ENCODE results near the gene ZNF580. TPM values are rescaled to one million over a fixed set of nuclear protein-coding genes. Genes with fewer than 3 reads are reported as not detected.

ZNF580 gene
- polyA plus RNA-seq, 5 donors, result 32.1 to 56.3 (median 38.3) TPM

GRCh38 chr19:55689411-55690108, 48.8 kb downstream of the ZNF580 start:
- DNase-seq, result no peak

GRCh38 chr19:55690109-55690768, 49.4 kb downstream of the ZNF580 start:
- no peak for DNase-seq

GRCh38 chr19:55690769-55691545, 50.2 kb downstream of the ZNF580 start:
- no peak for DNase-seq

- DNase-seq, result no peak
Observed at GRCh38 chr19:55691561-55692481, 51.0 kb downstream of the ZNF580 start.

- no peak for DNase-seq
Observed at GRCh38 chr19:55692681-55693081, 51.9 kb downstream of the ZNF580 start.

Other genes with a start within 250 kb of the ZNF580 start
- 10 to 100 TPM; 32.8 to 53.3 (median 35.3) TPM for gene UBE2S, start 233.2 kb upstream of the ZNF580 start, polyA plus RNA-seq (ENCODE audit: insufficient read depth in 1 of 5, insufficient read length in 5 of 5, low replicate concordance in 1 of 5)
- gene SHISA7, start 197.7 kb upstream of the ZNF580 start, polyA plus RNA-seq (ENCODE audit: insufficient read depth in 1 of 5, insufficient read length in 5 of 5, low replicate concordance in 1 of 5), result under 1 TPM; 0.16 to 0.23 (median 0.18) TPM
- 10 to 100 TPM; 21.5 to 53.9 (median 25.7) TPM for gene ISOC2, start 179.4 kb upstream of the ZNF580 start, polyA plus RNA-seq (ENCODE audit: insufficient read depth in 1 of 5, insufficient read length in 5 of 5, low replicate concordance in 1 of 5)
- not detected for gene C19orf85, start 176.3 kb upstream of the ZNF580 start, polyA plus RNA-seq (ENCODE audit: insufficient read depth in 1 of 5, insufficient read length in 5 of 5, low replicate concordance in 1 of 5)
- 1 to 10 TPM; 2.0 to 7.0 (median 2.2) TPM for gene ZNF628, start 164.4 kb upstream of the ZNF580 start, polyA plus RNA-seq (ENCODE audit: insufficient read depth in 1 of 5, insufficient read length in 5 of 5, low replicate concordance in 1 of 5)
- 10 to 100 TPM; 28.6 to 60.8 (median 42.3) TPM for gene NAT14, start 155.8 kb upstream of the ZNF580 start, polyA plus RNA-seq (ENCODE audit: insufficient read depth in 1 of 5, insufficient read length in 5 of 5, low replicate concordance in 1 of 5)
- 10 to 100 TPM in 1 of 5 donors, 1 to 10 TPM in 4; 3.1 to 15.6 (median 8.8) TPM for gene SSC5D, start 152.6 kb upstream of the ZNF580 start, polyA plus RNA-seq (ENCODE audit: insufficient read depth in 1 of 5, insufficient read length in 5 of 5, low replicate concordance in 1 of 5)
- gene SBK2, start 103.9 kb upstream of the ZNF580 start, polyA plus RNA-seq (ENCODE audit: insufficient read depth in 1 of 5, insufficient read length in 5 of 5, low replicate concordance in 1 of 5), result under 1 TPM in 1 of 5 donors, not detected in 4; 0.41 TPM
- gene SBK3, start 95.5 kb upstream of the ZNF580 start, polyA plus RNA-seq (ENCODE audit: insufficient read depth in 1 of 5, insufficient read length in 5 of 5, low replicate concordance in 1 of 5), result 1 to 10 TPM in 1 of 5 donors, under 1 TPM in 4; 0.55 to 1.2 (median 0.73) TPM
- 10 to 100 TPM in 4 of 5 donors, 1 to 10 TPM in 1; 10.0 to 20.2 (median 13.7) TPM for gene ZNF579, start 60.2 kb upstream of the ZNF580 start, polyA plus RNA-seq (ENCODE audit: insufficient read depth in 1 of 5, insufficient read length in 5 of 5, low replicate concordance in 1 of 5)
- 10 to 100 TPM; 16.3 to 24.9 (median 19.1) TPM for gene FIZ1, start 41.5 kb upstream of the ZNF580 start, polyA plus RNA-seq (ENCODE audit: insufficient read depth in 1 of 5, insufficient read length in 5 of 5, low replicate concordance in 1 of 5)
- 10 to 100 TPM in 1 of 5 donors, 1 to 10 TPM in 4; 6.0 to 11.8 (median 6.1) TPM for gene ZNF524, start 40.7 kb upstream of the ZNF580 start, polyA plus RNA-seq (ENCODE audit: insufficient read depth in 1 of 5, insufficient read length in 5 of 5, low replicate concordance in 1 of 5)
- gene ZNF865, start 35.4 kb upstream of the ZNF580 start, polyA plus RNA-seq (ENCODE audit: insufficient read depth in 1 of 5, insufficient read length in 5 of 5, low replicate concordance in 1 of 5), result 10 to 100 TPM in 1 of 5 donors, 1 to 10 TPM in 4; 5.3 to 15.5 (median 7.9) TPM
- gene ZNF784, start 16.4 kb upstream of the ZNF580 start, polyA plus RNA-seq (ENCODE audit: insufficient read depth in 1 of 5, insufficient read length in 5 of 5, low replicate concordance in 1 of 5), result 10 to 100 TPM in 1 of 5 donors, 1 to 10 TPM in 4; 7.8 to 11.6 (median 8.8) TPM
- gene ZNF581, start 2.6 kb downstream of the ZNF580 start, polyA plus RNA-seq (ENCODE audit: insufficient read depth in 1 of 5, insufficient read length in 5 of 5, low replicate concordance in 1 of 5), result 10 to 100 TPM; 23.0 to 36.0 (median 29.5) TPM
- 10 to 100 TPM; 11.2 to 19.3 (median 13.7) TPM for gene CCDC106, start 7.2 kb downstream of the ZNF580 start, polyA plus RNA-seq (ENCODE audit: insufficient read depth in 1 of 5, insufficient read length in 5 of 5, low replicate concordance in 1 of 5)
- 100 to 1,000 TPM; 137 to 222 (median 182) TPM for gene U2AF2, start 14.0 kb downstream of the ZNF580 start, polyA plus RNA-seq (ENCODE audit: insufficient read depth in 1 of 5, insufficient read length in 5 of 5, low replicate concordance in 1 of 5)
- 100 to 1,000 TPM in 1 of 5 donors, 10 to 100 TPM in 4; 57.6 to 140 (median 75.7) TPM for gene EPN1, start 34.2 kb downstream of the ZNF580 start, polyA plus RNA-seq (ENCODE audit: insufficient read depth in 1 of 5, insufficient read length in 5 of 5, low replicate concordance in 1 of 5)
- gene NLRP9, start 97.4 kb downstream of the ZNF580 start, polyA plus RNA-seq (ENCODE audit: insufficient read depth in 1 of 5, insufficient read length in 5 of 5, low replicate concordance in 1 of 5), result under 1 TPM in 1 of 5 donors, not detected in 4; 0.06 TPM
- under 1 TPM in 1 of 5 donors, not detected in 4; 0.14 TPM for gene RFPL4A, start 118.1 kb downstream of the ZNF580 start, polyA plus RNA-seq (ENCODE audit: insufficient read depth in 1 of 5, insufficient read length in 5 of 5, low replicate concordance in 1 of 5)
- gene RFPL4AL1, start 128.1 kb downstream of the ZNF580 start, polyA plus RNA-seq (ENCODE audit: insufficient read depth in 1 of 5, insufficient read length in 5 of 5, low replicate concordance in 1 of 5), result not detected
- gene NLRP11, start 191.0 kb downstream of the ZNF580 start, polyA plus RNA-seq (ENCODE audit: insufficient read depth in 1 of 5, insufficient read length in 5 of 5, low replicate concordance in 1 of 5), result under 1 TPM in 2 of 5 donors, not detected in 3; 0.04 to 0.12 TPM
- not detected for gene NLRP4, start 195.5 kb downstream of the ZNF580 start, polyA plus RNA-seq (ENCODE audit: insufficient read depth in 1 of 5, insufficient read length in 5 of 5, low replicate concordance in 1 of 5)